ENCODE data around the gene CLIC5. TPM values are rescaled to one million over a fixed set of nuclear protein-coding genes. Genes with fewer than 3 reads are reported as not detected.

The CLIC5 gene
- total and polyA plus RNA-seq, 2 of the 8 experiments (the other 6 are each of a cell fraction or from before 2014, with no cell fraction given), result 0.12 to 0.15 TPM

DNA sequence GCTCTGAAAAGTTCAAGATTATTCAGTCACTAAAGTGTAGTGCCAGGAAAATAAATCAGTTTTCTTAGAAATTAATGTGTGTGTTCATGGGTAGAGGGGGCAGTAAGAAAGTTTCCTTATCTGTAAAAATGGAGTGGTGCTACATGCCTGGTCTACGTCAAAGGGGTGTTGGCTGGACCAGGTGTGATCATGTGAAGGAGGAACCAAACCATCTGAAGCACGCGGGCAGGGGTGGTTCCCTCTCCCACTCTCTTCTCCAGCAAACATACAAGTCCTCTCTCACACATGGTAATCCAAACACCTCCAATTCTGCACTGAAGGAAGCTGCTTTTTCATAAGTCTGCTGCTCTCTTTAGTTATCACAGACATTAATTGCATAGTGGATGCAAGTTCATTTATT lies 63.1 kb downstream of the CLIC5 start:
- Histone ChIP-seq H4K20me1 (replicated peaks in 1 of 2; ENCODE audit: control insufficient read depth in 1 of 2, insufficient read depth in 2 of 2, low read length in 2 of 2) (no peaks in the 10 kb centered on the region), H2BK12ac (ENCODE audit: low read depth, low read length) (no peak overlapping the region), H3K36me3 (ENCODE audit: control insufficient read depth in 2 of 4, insufficient read depth in 4 of 4, low read length in 3 of 4) (no peaks in the 10 kb centered on the region), H3K4ac (replicated peaks; ENCODE audit: insufficient read length, low read depth, low read length) (no peak overlapping the region), H3K79me1 (ENCODE audit: low read depth, low read length) (no peaks in the 10 kb centered on the region), H3K27me3 (replicated peaks in 1 of 4; ENCODE audit: control insufficient read depth in 3 of 4, extremely low read depth in 1 of 4, insufficient read depth in 3 of 4, low read length in 3 of 4) (0 out of 7 replicates have a peak, but pooled peaks cover 0 to 2% (median 0%) of the 10 kb centered on the region in 4 experiments), H3K56ac (replicated peaks; ENCODE audit: insufficient read length, low read depth, low read length) (no peak overlapping the region), H3K18ac (ENCODE audit: extremely low read depth, low read length) (no peak overlapping the region), H3K4me2 (ENCODE audit: insufficient read depth in 1 of 2, low read depth in 2 of 2, low read length in 2 of 2) (no peak overlapping the region), H2BK120ac (replicated peaks; ENCODE audit: low read depth, low read length) (no peak overlapping the region), H3K79me2 (ENCODE audit: control insufficient read depth in 1 of 2, insufficient read depth in 2 of 2, low read length in 2 of 2) (no peaks in the 10 kb centered on the region), H3K4me1 (replicated peaks in 1 of 4; ENCODE audit: control insufficient read depth in 3 of 4, insufficient read depth in 4 of 4, low read length in 3 of 4) (peaks cover 0 to 4% (median 0%) of the 10 kb centered on the region in 4 experiments; a peak in 3 of 7 replicates), H2AFZ (ENCODE audit: low read length) (no peak overlapping the region), H2BK15ac (ENCODE audit: low read length) (no peak overlapping the region), H2BK20ac (ENCODE audit: low read length) (no peak overlapping the region), H3K14ac (ENCODE audit: insufficient read length) (no peak overlapping the region), H3K27ac (ENCODE audit: low read depth, low read length) (no peak overlapping the region), H3K23me2 (ENCODE audit: low read depth, low read length) (no peaks in the 10 kb centered on the region), H4K91ac (replicated peaks; ENCODE audit: insufficient read length, low read length) (no peak overlapping the region), H3K23ac (ENCODE audit: insufficient read length) (no peak overlapping the region), H4K8ac (ENCODE audit: extremely low read depth, insufficient read depth, low read length) (no peak overlapping the region), H2BK5ac (ENCODE audit: low read depth, low read length) (no peak overlapping the region), H4K5ac (ENCODE audit: insufficient read length, low read depth, low read length) (no peak overlapping the region), H3K9ac (replicated peaks in 1 of 4; ENCODE audit: extremely low read depth in 1 of 4, low read depth in 3 of 4, low read length in 3 of 4) (no peak overlapping the region), H3K9me3 (ENCODE audit: insufficient read depth in 2 of 2, low read depth in 1 of 2, low read length in 1 of 2) (no peaks in the 10 kb centered on the region), H2AK5ac (ENCODE audit: low read depth, low read length) (no peak overlapping the region), H3K4me3 (ENCODE audit: extremely low read depth in 1 of 4, insufficient read depth in 2 of 4, low read depth in 3 of 4, low read length in 4 of 4) (no peak overlapping the region)
- POLR2A ChIA-PET (ENCODE audit: partially characterized antibody), result no interaction called here
- 88% methylated on average over 3 of the region's 3 CpGs; no CpG with 5 or more reads in 1 of the 2 experiments for WGBS, 2 experiments (ENCODE audit: extremely low coverage in 1 of 2, insufficient coverage in 1 of 2, insufficient read length in 1 of 2, insufficient replicate concordance in 2 of 2, low coverage in 1 of 2, low lambda C conversion rate in 2 of 2, missing lambda C conversion rate in 1 of 2)
- CTCF ChIA-PET (ENCODE audit: partially characterized antibody), result interaction anchor here (1.0 kb wide), 1 partner anchor 22 kb away, joined by 5 read pairs; no protein-coding TSS in a partner anchor
- FAIRE-seq (no peak), DNase-seq (ENCODE audit: low read depth in 1 of 2, low spot score in 2 of 2) (no peak)
- no peak for TF ChIP-seq RFX5 (IDR thresholded peaks at IDR 0.05; ENCODE audit: borderline replicate concordance, low read depth, low read length)
- TF ChIP-seq, protein P1, sequence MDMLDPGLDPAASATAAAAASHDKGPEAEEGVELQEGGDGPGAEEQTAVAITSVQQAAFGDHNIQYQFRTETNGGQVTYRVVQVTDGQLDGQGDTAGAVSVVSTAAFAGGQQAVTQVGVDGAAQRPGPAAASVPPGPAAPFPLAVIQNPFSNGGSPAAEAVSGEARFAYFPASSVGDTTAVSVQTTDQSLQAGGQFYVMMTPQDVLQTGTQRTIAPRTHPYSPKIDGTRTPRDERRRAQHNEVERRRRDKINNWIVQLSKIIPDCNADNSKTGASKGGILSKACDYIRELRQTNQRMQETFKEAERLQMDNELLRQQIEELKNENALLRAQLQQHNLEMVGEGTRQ (IDR thresholded peaks at IDR 0.05; ENCODE audit: low read length), result no peak
- no peak for TF ChIP-seq EGR1 (IDR thresholded peaks at IDR 0.05; ENCODE audit: borderline replicate concordance, low read depth, low read length)
- no peak for TF ChIP-seq BRCA1 (IDR thresholded peaks at IDR 0.05; ENCODE audit: low read depth, low read length)
- no peak for TF ChIP-seq CHD2 (IDR thresholded peaks at IDR 0.05; ENCODE audit: low read length)
- no peak for TF ChIP-seq HDAC2 (IDR thresholded peaks at IDR 0.05; ENCODE audit: borderline replicate concordance in 1 of 2, low read depth in 2 of 2, low read length in 2 of 2)
- TF ChIP-seq EP300 (IDR thresholded peaks at IDR 0.05; ENCODE audit: borderline replicate concordance in 1 of 2, low read depth in 2 of 2, low read length in 2 of 2), result no peak
- no peak for TF ChIP-seq ASH2L (IDR thresholded peaks at IDR 0.05; ENCODE audit: low read length)
- TF ChIP-seq RBBP5 (IDR thresholded peaks at IDR 0.05; ENCODE audit: borderline replicate concordance, low read depth, low read length), result no peak
- no peak for TF ChIP-seq HDAC6 (IDR thresholded peaks at IDR 0.05; ENCODE audit: low read depth, low read length)

Data from H1 (cell line).